ENCODE results near the gene KCNK4.

The KCNK4 gene

GRCh38 chr11:64268893-64269539 lies 22.1 kb upstream of the KCNK4 start:
- peak; percentile 95 for DNase-seq

GRCh38 chr11:64269540-64270220 lies 21.4 kb upstream of the KCNK4 start:
- Histone ChIP-seq H2AK5ac (ENCODE audit: low read length) (no peak overlapping the region), H3K36me3 (ENCODE audit: control insufficient read depth, insufficient read depth, low read length) (peaks cover 1% of the 10 kb centered on the region), H4K5ac (ENCODE audit: low read length) (no peak overlapping the region), H3K4me1 (ENCODE audit: control insufficient read depth, low read depth, low read length) (peaks cover 5% of the 10 kb centered on the region), H3K4me3 (ENCODE audit: low read length) (peak overlapping the region; percentile 62), H3K27me3 (ENCODE audit: insufficient read depth, low read length, poor library complexity) (no peaks in the 10 kb centered on the region), H3K79me2 (ENCODE audit: control insufficient read depth, insufficient read depth, low read length) (no peaks in the 10 kb centered on the region), H3K23ac (ENCODE audit: low read length) (no peak overlapping the region), H3K4ac (ENCODE audit: low read depth, low read length) (peak overlapping the region; percentile 74), H3K27ac (ENCODE audit: low read depth, low read length) (peak overlapping the region; percentile 96), H3K79me1 (ENCODE audit: low read length) (no peaks in the 10 kb centered on the region), H3K18ac (ENCODE audit: low read length) (peak overlapping the region; percentile 81), H2BK120ac (ENCODE audit: low read depth, low read length) (peak overlapping the region; percentile 14), H3K9ac (ENCODE audit: low read length) (peak overlapping the region; percentile 93), H4K8ac (ENCODE audit: low read depth, low read length) (no peak overlapping the region), H2BK15ac (replicated peaks; ENCODE audit: low read depth) (no peak overlapping the region), H3K4me2 (ENCODE audit: low read length) (peak overlapping the region; percentile 94), H3K56ac (ENCODE audit: low read length) (peak overlapping the region; percentile 97), H2BK5ac (ENCODE audit: low read length) (peak overlapping the region; percentile 65)
- peak; percentile 100 for DNase-seq
- WGBS (ENCODE audit: extremely low coverage, insufficient coverage, low lambda C conversion rate), result no CpG with 5 or more reads among the region's 58 CpGs

More at GRCh38 chr11:64268893-64269539, 22.1 kb upstream of the KCNK4 start:
- no peaks in the 10 kb centered on the region for H3K79me1 ChIP-seq (ENCODE audit: low read length)
- peak overlapping the region; percentile 95 for H2BK5ac ChIP-seq (ENCODE audit: low read length)
- H3K27ac ChIP-seq (ENCODE audit: low read depth, low read length), result peak overlapping the region; percentile 96
- WGBS (ENCODE audit: extremely low coverage, insufficient coverage, low lambda C conversion rate), result no CpG with 5 or more reads among the region's 34 CpGs
- no peak overlapping the region for H4K8ac ChIP-seq (ENCODE audit: low read depth, low read length)
- H3K56ac ChIP-seq (ENCODE audit: low read length), result peak overlapping the region; percentile 95
- H2BK15ac ChIP-seq (replicated peaks; ENCODE audit: low read depth), result no peak overlapping the region
- peak overlapping the region; percentile 74 for H3K4ac ChIP-seq (ENCODE audit: low read depth, low read length)
- peak overlapping the region; percentile 81 for H3K18ac ChIP-seq (ENCODE audit: low read length)
- H3K9ac ChIP-seq (ENCODE audit: low read length), result peak overlapping the region; percentile 91
- H4K5ac ChIP-seq (ENCODE audit: low read length), result no peak overlapping the region
- H3K23ac ChIP-seq (ENCODE audit: low read length), result peak overlapping the region; percentile 90
- no peak overlapping the region for H2AK5ac ChIP-seq (ENCODE audit: low read length)
- peak overlapping the region; percentile 94 for H3K4me2 ChIP-seq (ENCODE audit: low read length)
- H3K4me3 ChIP-seq (ENCODE audit: low read length), result peak overlapping the region; percentile 62
- H3K79me2 ChIP-seq (ENCODE audit: control insufficient read depth, insufficient read depth, low read length), result no peaks in the 10 kb centered on the region
- no peaks in the 10 kb centered on the region for H3K27me3 ChIP-seq (ENCODE audit: insufficient read depth, low read length, poor library complexity)
- peaks cover 6% of the 10 kb centered on the region for H3K36me3 ChIP-seq (ENCODE audit: control insufficient read depth, insufficient read depth, low read length)
- H3K4me1 ChIP-seq (ENCODE audit: control insufficient read depth, low read depth, low read length), result peaks cover 5% of the 10 kb centered on the region
- peak overlapping the region; percentile 14 for H2BK120ac ChIP-seq (ENCODE audit: low read depth, low read length)

GRCh38 chr11:64275031-64275800 lies 15.9 kb upstream of the KCNK4 start:
- Histone ChIP-seq H3K27ac (ENCODE audit: low read depth, low read length) (no peak overlapping the region), H2BK15ac (replicated peaks; ENCODE audit: low read depth) (no peak overlapping the region), H4K8ac (ENCODE audit: low read depth, low read length) (no peak overlapping the region), H4K5ac (ENCODE audit: low read length) (no peak overlapping the region), H2BK5ac (ENCODE audit: low read length) (no peak overlapping the region), H3K4me2 (ENCODE audit: low read length) (no peak overlapping the region), H3K4me1 (ENCODE audit: control insufficient read depth, low read depth, low read length) (no peaks in the 10 kb centered on the region), H3K79me2 (ENCODE audit: control insufficient read depth, insufficient read depth, low read length) (no peaks in the 10 kb centered on the region), H2AK5ac (ENCODE audit: low read length) (no peak overlapping the region), H3K79me1 (ENCODE audit: low read length) (no peaks in the 10 kb centered on the region), H3K36me3 (ENCODE audit: control insufficient read depth, insufficient read depth, low read length) (no peaks in the 10 kb centered on the region), H3K9ac (ENCODE audit: low read length) (no peak overlapping the region), H3K23ac (ENCODE audit: low read length) (no peak overlapping the region), H3K27me3 (ENCODE audit: insufficient read depth, low read length, poor library complexity) (no peaks in the 10 kb centered on the region), H3K4me3 (ENCODE audit: low read length) (no peak overlapping the region), H3K4ac (ENCODE audit: low read depth, low read length) (no peak overlapping the region), H2BK120ac (ENCODE audit: low read depth, low read length) (no peak overlapping the region), H3K18ac (ENCODE audit: low read length) (no peak overlapping the region), H3K56ac (ENCODE audit: low read length) (peak overlapping the region; percentile 25)
- no CpG with 5 or more reads among the region's 15 CpGs for WGBS (ENCODE audit: extremely low coverage, insufficient coverage, low lambda C conversion rate)
- no peak for DNase-seq

- Histone ChIP-seq H3K79me2 (ENCODE audit: control insufficient read depth, insufficient read depth, low read length) (no peaks in the 10 kb centered on the region), H3K27me3 (ENCODE audit: insufficient read depth, low read length, poor library complexity) (no peaks in the 10 kb centered on the region), H3K27ac (ENCODE audit: low read depth, low read length) (no peak overlapping the region), H2BK15ac (replicated peaks; ENCODE audit: low read depth) (no peak overlapping the region), H2AK5ac (ENCODE audit: low read length) (no peak overlapping the region), H4K5ac (ENCODE audit: low read length) (no peak overlapping the region), H3K36me3 (ENCODE audit: control insufficient read depth, insufficient read depth, low read length) (no peaks in the 10 kb centered on the region), H2BK120ac (ENCODE audit: low read depth, low read length) (no peak overlapping the region), H3K56ac (ENCODE audit: low read length) (no peak overlapping the region), H3K18ac (ENCODE audit: low read length) (no peak overlapping the region), H3K9ac (ENCODE audit: low read length) (no peak overlapping the region), H3K4me2 (ENCODE audit: low read length) (no peak overlapping the region), H3K4ac (ENCODE audit: low read depth, low read length) (no peak overlapping the region), H4K8ac (ENCODE audit: low read depth, low read length) (no peak overlapping the region), H2BK5ac (ENCODE audit: low read length) (no peak overlapping the region), H3K4me3 (ENCODE audit: low read length) (no peak overlapping the region), H3K4me1 (ENCODE audit: control insufficient read depth, low read depth, low read length) (no peaks in the 10 kb centered on the region), H3K79me1 (ENCODE audit: low read length) (no peaks in the 10 kb centered on the region), H3K23ac (ENCODE audit: low read length) (no peak overlapping the region)
- DNase-seq, result no peak
- no CpG with 5 or more reads among the region's 2 CpGs for WGBS (ENCODE audit: extremely low coverage, insufficient coverage, low lambda C conversion rate)
Observed at GRCh38 chr11:64275841-64276240, 15.3 kb upstream of the KCNK4 start.

DNA sequence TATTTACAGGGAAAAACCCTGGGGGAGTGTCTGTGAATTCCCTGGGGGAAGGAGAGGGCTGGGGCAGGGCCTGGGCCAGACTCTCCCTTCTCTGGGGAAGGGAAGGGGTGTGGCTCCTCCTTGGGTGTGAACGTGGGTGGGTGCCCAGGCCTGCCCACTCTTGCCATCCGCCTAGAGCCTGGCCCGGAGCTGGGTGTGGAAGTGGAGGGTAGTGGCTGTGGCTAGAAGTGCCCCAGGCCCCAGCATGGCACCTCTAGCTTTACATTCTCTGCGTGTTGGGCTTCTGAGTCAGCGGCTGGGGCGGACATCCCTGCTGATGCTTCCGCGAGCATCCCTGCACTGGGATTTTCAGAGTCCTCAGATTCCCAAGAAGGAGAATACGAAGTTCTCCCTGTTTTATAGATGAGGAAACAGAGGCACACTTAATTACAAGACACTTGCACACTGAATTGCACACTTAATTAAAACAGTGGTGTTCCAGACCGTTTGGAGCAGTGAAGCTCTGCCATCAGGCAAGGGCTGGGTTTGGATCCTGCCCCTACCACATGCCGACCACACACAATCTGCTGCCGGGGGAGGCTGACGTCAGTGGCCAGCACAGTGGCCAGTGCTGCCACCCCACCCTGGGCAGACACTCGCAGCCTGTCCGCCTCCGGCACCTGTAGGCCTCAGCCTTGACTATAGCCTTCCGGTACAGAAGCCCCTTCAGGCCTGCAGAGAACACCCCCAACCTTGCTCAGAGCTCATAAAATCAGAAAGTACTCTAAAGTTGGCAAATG lies 14.3 kb upstream of the KCNK4 start:
- no peaks in the 10 kb centered on the region for H3K79me2 ChIP-seq (ENCODE audit: control insufficient read depth, insufficient read depth, low read length)
- no peaks in the 10 kb centered on the region for H3K36me3 ChIP-seq (ENCODE audit: control insufficient read depth, insufficient read depth, low read length)
- H2BK5ac ChIP-seq (ENCODE audit: low read length), result no peak overlapping the region
- no peak overlapping the region for H3K23ac ChIP-seq (ENCODE audit: low read length)
- H3K56ac ChIP-seq (ENCODE audit: low read length), result no peak overlapping the region
- DNase-seq, result no peak
- no peak overlapping the region for H3K9ac ChIP-seq (ENCODE audit: low read length)
- H3K27me3 ChIP-seq (ENCODE audit: insufficient read depth, low read length, poor library complexity), result no peaks in the 10 kb centered on the region
- H3K4me1 ChIP-seq (ENCODE audit: control insufficient read depth, low read depth, low read length), result no peaks in the 10 kb centered on the region
- no peak overlapping the region for H3K27ac ChIP-seq (ENCODE audit: low read depth, low read length)
- H3K18ac ChIP-seq (ENCODE audit: low read length), result no peak overlapping the region
- H3K79me1 ChIP-seq (ENCODE audit: low read length), result no peaks in the 10 kb centered on the region
- no peak overlapping the region for H4K8ac ChIP-seq (ENCODE audit: low read depth, low read length)
- no peak overlapping the region for H4K5ac ChIP-seq (ENCODE audit: low read length)
- H3K4me2 ChIP-seq (ENCODE audit: low read length), result no peak overlapping the region
- no peak overlapping the region for H2BK15ac ChIP-seq (replicated peaks; ENCODE audit: low read depth)
- no peak overlapping the region for H3K4me3 ChIP-seq (ENCODE audit: low read length)
- no CpG with 5 or more reads among the region's 17 CpGs for WGBS (ENCODE audit: extremely low coverage, insufficient coverage, low lambda C conversion rate)
- no peak overlapping the region for H2BK120ac ChIP-seq (ENCODE audit: low read depth, low read length)
- H3K4ac ChIP-seq (ENCODE audit: low read depth, low read length), result no peak overlapping the region
- no peak overlapping the region for H2AK5ac ChIP-seq (ENCODE audit: low read length)

Measured in mesendoderm (in vitro differentiated cells).